GM19468 (cell line): Measurements from ENCODE around the gene TTLL13.

ENCODE experiments used
- ATAC-seq: cut with Tn5 transposase; IDR thresholded peaks from one replicate; pipeline ENCODE4 v1.9.1; 2021; ENCODE audit warnings: mild to moderate bottlenecking, moderate library complexity, moderate number of reproducible peaks; ENCODE audit not compliant: unreplicated experiment; ENCODE audit errors: extremely low read depth

TTLL13 gene

DNA sequence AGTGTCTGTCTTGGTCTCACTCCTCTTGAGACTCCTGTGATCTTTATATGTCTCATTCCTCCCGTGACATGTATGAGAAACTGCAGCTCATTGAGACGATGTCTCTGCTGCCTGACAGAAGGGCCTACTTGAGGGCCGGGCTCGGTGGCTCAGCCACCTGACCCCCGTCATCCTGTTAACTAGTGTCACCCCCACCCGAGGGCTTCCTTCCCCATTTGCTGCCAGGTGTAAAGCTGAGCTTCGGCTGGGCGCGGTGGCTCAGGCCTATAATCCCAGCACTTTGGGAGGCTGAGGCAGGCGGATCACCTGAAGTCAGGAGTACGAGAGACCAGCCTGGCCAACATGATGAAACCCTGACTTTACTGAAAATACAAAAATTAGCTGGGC is 35.5 kb upstream of the TTLL13 start:
- no peak for ATAC-seq

DNA sequence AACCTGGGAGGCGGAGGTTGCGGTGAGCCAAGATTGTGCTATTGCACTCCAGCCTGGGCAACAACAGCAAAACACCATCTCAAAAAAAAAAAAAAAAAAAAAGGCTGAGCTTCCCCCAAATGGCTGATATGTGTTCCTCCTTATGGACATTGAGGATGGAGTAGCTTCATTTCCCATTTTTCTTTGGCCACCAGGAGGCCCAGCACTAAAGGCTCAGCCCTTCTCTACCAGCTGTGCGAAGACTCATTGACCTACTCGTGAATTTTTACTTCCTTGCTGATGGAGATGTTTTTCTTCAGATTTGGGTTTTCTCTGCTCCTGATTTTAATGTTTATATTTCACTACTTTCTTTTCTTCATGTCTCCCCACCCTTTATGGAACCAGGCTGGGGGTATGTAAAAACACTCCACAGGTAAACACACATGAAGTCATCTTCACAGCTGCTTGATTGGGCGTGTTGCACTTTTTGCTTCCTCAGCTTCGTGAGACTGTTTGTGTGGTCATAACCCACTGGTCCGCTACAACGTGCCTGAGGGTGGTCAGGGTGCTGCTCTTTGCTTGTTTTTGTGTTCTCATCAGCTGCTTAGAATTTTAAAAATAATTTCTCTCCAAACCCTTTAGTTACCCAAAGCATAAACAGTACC is 34.7 kb upstream of the TTLL13 start:
- no peak for ATAC-seq

DNA sequence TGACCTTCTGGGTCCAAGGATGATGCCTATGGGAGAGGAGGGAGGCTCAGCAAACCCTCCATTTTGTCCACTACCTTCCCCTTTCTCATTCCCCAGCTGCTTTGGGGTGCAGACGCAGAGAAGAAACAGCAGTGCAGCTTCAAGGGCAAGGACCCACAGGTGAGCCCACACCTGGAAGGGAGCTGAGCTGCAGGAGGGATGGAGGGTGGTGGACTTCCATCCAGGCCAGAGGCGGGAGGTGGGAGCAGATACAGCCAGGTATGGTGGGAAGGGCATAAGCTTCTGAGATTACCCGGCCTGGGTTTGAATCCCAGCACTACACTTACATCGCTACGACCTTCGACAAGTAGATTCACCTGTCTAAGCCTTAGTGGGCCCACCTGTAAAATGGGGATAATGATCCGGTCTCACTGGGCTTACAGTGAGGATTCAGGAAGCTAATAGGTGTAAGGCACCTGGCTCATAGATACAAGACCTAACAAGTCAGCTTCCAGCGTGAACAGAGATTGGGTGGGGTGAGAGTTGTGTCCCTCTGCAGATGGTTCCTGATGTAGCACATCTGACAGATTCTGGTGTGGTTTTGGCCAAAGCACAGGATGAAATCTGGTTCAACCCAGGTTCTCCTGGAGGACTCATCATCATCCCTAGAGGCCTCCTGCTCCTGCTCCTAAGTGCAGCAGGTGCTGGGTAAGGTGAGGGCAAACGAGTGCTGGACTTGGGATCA is 31.5 kb upstream of the TTLL13 start:
- no peak for ATAC-seq

DNA sequence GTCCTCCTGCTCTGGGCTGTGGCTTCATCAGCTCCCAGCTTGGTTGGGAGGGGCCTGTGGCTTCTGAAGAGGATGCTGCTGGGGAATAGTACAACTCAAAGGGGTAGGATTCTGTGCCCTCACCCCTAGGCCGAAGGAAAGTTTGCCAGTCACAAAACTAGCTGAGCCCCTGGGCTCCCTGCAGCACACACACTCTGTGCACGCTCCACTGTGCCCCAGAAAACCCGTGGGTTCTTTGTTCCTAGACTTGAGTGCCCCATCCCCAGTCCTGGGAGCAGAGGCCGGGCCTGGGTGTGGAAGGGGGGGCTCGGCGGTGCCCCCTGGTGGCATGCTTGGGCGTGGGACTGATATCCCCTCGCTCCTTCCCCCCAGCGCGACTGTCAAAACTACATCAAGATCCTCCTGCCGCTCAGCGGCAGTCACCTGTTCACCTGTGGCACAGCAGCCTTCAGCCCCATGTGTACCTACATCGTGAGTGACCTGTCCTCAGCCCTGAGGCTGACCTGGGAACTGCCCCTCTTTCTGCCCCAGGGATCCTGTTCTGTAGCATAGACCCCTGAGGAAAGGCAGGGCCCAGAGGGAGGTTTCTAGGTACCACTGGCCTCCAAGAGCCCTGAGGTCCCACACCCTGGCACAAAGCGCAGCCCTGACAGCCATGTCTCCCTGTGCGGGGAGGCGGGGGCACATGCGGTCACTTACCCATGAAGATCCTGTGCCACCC is 29.8 kb upstream of the TTLL13 start:
- no peak for ATAC-seq

DNA sequence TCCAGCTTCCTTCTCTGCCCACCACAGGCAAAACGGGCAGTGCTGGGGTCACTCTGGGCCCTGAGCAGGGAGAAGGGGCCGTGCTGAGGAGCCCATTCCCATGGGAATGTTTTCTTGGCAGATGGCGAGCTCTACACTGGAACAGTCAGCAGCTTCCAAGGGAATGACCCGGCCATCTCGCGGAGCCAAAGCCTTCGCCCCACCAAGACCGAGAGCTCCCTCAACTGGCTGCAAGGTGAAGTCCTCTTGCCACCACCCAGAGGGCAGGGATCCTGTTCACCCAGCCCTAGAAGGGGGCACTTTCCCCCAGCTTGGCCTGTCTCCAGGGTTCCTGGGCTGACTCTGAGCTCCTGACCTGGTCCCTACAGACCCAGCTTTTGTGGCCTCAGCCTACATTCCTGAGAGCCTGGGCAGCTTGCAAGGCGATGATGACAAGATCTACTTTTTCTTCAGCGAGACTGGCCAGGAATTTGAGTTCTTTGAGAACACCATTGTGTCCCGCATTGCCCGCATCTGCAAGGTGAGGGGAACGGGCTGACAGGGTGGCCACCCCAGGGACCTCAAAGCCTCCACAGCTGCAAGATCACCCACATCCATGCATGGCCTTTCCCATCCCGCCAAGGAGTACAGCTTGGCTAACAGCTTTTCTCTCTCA is 28.0 kb upstream of the TTLL13 start:
- ATAC-seq, result no peak

DNA sequence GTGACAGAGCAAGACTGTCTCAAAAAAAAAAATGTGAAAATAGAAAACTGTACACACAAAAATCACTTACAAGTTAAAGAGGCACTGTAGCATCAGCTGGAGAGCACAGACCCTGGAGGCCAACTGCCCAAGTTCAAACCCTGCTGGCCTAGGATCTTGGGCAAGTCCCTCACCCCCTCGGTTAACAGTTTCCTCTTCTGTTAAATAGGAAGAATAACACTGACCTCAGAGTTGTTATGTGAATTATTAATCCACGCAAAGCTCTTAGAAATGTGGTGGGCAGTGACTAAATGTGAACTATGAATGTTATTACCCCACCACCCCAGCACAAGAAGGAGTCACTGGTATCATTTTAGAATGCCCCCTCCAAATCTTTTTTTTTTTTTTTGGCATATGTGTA is 26.8 kb upstream of the TTLL13 start:
- ATAC-seq, result no peak

DNA sequence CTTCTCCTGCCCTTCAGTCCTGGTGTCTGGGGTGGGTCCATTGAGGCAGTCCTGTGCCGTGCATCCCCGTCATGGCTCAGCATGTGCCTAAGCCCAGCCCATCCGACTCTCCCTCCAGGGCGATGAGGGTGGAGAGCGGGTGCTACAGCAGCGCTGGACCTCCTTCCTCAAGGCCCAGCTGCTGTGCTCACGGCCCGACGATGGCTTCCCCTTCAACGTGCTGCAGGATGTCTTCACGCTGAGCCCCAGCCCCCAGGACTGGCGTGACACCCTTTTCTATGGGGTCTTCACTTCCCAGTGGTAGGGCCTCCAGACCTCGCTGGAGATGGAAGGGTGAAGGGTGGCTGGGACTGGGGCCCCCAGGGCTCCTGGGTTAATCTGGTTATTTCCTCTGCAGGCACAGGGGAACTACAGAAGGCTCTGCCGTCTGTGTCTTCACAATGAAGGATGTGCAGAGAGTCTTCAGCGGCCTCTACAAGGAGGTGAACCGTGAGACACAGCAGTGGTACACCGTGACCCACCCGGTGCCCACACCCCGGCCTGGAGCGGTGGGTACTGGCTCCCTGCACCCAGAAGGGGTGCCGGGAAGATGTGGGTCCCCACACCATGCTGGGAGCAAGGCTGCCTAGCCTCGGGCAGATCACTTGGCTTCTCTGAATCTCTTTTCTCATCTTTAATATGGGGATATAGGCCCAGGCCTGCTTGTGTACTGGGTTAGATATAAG is 25.8 kb upstream of the TTLL13 start:
- no peak for ATAC-seq

DNA sequence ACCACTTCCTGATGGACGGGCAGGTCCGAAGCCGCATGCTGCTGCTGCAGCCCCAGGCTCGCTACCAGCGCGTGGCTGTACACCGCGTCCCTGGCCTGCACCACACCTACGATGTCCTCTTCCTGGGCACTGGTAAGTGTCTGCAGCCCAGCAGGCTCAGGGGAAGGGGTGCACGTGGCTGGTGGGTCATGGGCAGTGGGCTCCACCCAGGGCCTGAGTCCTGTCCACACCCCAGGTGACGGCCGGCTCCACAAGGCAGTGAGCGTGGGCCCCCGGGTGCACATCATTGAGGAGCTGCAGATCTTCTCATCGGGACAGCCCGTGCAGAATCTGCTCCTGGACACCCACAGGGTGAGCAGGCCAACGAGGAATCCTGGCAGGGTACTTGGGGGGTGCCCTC is 24.3 kb upstream of the TTLL13 start:
- no peak for ATAC-seq

DNA sequence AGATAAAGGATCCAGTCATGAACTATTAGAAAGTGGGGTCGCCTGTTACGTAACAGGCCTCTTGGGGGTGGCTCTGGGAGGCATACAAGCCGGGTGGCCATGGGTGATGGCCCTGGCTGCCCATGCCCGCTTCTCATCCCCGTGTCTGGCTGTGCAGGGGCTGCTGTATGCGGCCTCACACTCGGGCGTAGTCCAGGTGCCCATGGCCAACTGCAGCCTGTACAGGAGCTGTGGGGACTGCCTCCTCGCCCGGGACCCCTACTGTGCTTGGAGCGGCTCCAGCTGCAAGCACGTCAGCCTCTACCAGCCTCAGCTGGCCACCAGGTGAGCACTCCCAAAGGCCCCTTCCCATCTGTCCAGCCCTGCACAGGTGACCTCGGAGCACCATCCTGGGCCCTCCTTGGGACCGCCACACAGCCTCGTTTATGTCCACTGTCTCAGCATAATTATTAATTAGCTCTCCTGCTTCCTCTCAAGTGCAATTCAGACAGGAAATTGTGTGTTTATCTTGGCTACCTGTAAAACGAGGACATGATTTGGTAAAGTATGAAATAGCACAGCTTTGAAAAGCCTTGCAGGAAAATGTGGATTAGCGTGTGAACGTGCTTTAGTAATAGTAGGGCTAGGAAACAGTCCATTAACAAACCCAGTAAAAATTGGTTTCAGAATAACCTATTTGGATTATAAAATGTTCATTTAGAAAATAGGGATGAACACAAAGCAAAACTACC is 23.7 kb upstream of the TTLL13 start:
- ATAC-seq, result no peak

DNA sequence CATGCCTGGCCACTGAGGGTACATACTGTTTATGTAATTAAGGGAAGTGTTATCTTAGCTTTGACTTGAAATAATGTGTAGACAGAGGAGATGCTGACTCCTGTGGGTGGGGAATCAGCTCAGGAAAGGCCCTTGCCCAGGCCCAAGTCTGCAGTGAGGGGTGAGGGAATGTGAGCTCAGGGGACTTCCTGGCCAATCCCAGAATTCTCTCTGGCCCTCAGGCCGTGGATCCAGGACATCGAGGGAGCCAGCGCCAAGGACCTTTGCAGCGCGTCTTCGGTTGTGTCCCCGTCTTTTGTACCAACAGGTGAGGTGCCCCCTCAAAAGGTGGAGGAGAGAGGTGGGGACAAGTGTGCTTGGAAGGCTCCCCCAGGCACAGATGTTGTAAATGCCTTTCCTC is 22.0 kb upstream of the TTLL13 start:
- no peak for ATAC-seq

DNA sequence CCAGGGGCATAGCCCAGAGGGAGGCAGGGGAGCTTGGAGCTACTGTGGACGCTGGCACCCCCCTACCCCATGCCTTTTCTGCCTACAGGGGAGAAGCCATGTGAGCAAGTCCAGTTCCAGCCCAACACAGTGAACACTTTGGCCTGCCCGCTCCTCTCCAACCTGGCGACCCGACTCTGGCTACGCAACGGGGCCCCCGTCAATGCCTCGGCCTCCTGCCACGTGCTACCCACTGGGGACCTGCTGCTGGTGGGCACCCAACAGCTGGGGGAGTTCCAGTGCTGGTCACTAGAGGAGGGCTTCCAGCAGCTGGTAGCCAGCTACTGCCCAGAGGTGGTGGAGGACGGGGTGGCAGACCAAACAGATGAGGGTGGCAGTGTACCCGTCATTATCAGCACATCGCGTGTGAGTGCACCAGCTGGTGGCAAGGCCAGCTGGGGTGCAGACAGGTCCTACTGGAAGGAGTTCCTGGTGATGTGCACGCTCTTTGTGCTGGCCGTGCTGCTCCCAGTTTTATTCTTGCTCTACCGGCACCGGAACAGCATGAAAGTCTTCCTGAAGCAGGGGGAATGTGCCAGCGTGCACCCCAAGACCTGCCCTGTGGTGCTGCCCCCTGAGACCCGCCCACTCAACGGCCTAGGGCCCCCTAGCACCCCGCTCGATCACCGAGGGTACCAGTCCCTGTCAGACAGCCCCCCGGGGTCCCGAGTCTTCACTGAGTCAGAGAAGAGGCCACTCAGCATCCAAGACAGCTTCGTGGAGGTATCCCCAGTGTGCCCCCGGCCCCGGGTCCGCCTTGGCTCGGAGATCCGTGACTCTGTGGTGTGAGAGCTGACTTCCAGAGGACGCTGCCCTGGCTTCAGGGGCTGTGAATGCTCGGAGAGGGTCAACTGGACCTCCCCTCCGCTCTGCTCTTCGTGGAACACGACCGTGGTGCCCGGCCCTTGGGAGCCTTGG is 21.3 kb upstream of the TTLL13 start:
- no peak for ATAC-seq

DNA sequence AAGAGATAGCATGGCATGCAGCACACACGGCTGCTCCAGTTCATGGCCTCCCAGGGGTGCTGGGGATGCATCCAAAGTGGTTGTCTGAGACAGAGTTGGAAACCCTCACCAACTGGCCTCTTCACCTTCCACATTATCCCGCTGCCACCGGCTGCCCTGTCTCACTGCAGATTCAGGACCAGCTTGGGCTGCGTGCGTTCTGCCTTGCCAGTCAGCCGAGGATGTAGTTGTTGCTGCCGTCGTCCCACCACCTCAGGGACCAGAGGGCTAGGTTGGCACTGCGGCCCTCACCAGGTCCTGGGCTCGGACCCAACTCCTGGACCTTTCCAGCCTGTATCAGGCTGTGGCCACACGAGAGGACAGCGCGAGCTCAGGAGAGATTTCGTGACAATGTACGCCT is 20.4 kb upstream of the TTLL13 start:
- no peak for ATAC-seq

DNA sequence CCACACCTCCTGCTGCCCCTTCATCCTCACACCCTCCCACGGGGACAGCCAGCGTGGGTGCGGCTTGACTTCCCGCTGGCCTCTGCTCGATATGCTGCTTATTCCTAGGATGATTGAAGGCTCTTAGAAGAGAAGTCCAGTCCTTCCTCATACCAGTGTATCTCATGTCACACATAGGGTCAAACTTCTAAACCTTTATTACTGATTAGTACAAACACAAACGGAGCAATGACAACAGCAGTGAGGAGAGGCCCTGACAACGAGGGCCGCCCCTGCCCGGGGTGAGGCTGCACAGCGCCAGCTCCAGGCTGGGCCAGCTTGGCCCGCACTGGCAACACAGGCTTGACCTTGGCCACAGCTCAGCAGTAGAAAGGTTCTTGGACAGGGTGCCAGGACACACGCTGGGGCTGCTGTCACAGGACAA is 19.3 kb upstream of the TTLL13 start:
- no peak for ATAC-seq

DNA sequence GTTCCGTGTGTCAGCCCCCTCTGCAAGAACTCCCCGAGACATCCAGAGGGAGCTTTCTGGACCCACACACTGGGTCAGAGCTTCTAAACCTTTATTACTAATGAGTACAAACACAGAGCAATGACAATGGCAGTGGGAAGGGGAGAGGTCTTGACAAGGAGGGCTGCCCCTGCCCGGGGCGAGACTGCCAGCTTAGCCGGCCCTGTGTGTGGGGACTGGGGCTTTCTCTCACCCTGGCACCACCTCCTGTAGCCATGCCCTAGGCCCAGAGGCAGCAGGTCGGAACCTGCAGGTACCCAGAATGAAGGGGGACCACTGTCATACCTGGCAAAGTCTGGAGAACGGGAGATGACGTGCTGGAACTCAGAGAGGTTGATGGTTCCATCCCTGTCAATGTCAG is 18.7 kb upstream of the TTLL13 start:
- ATAC-seq, result no peak

DNA sequence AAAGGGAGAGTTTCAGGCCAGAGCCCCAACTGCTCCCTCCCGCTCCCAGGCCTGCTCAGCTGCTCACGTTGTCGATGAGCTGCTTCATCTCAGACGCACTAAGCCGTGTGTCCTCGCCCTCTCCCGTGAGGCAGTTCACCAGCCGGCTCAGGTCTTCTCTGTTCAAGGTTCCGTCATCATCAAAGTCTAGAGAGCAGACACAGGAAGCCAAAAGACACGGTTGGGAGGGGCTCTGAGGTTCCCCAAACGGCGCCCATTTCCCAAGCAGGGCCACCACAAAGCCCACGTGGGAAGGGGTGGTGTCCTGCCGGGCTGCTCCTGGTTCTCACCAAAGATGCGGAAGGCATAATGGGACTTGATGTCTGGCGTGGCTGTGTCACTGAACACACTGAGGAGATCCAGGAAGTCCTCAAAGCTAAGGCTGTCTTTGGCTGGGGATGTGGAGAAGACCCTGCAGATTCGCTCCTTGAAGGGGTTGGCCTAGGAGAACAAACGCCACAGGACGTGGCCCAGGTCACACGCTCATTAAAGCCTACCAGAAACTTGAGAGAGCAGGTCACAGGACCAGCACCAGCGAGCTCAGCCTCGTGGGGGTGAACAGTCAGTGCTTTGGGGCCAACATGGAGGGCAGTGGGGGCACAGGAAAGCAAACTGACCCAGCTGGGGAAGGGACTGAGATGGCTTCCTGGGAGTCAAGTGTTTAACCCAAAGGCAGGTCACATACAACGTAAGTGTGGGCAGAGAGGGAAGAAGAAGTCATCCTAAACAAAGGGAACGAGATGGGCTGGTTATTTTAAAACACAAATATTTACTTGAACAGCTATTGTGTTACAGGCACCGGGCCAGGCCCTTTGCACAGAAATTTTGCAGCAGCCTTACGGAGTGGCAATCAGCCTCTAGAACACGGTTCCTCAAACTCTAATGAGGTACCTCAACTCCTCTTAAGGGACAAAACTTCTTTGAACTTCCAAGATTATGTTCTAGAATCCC is 18.0 kb upstream of the TTLL13 start:
- no peak for ATAC-seq

DNA sequence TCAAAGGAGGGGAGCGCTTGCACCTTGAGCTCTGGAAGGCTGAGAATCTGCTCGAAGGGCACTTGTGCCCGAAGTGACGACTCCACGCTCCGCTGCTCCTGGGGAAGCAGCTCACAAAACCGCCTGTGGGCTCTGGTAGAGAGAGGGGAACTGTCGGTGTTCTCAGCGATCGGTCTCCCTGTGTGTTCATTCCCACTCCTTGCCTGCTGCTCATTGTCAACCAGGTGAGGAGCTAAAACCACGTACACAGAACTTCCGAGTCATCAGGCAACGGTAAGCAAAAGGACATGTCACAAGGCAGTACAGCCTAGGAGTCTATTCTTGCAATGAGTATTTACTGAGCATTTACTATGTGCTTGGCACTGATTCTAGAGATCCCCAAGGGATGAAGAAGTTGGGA is 17.2 kb upstream of the TTLL13 start:
- ATAC-seq, result no peak

DNA sequence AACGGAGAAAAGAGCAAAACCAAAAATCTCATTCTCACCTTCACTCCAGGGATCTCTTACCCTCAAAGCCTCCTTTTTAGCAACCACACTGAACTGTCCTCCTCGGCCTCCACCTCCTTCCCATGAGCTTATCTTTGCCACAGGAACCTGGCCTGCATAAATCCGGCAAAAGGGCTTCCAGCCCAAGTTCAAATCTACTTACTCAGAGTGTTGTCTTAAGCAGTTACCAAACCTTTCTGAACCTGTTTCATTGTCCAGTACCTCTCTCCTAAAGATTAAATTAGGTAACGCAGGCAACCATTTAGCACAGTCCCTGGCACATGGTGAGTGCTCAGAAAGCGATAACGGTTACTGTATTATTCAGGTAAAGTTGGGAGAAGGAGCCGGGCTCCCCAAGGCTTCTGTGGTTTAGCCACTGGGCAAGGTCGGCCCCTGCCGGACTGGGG is 16.4 kb upstream of the TTLL13 start:
- ATAC-seq, result no peak
